HK-2 (cell line): ENCODE measurements around the gene ARFIP1.
"Not testable (repeated sequence)": the region's sequence is repeated elsewhere in the genome, so short reads cannot be mapped to it uniquely, and the experiment has no call there.

Source experiments
- DNase-seq: peaks from one replicate; pipeline ENCODE4 v3.0.0-alpha.2; 2018; ENCODE audit not compliant: unreplicated experiment

The ARFIP1 gene

GRCh38 chr4:152896811-152897210, 117.1 kb downstream of the ARFIP1 start:
- DNase-seq, result no peak

- DNase-seq, result not testable (repeated sequence)
These were observed 118.4 kb downstream of the ARFIP1 start for GRCh38 chr4:152898133-152898532.

GRCh38 chr4:152898606-152899005, 118.9 kb downstream of the ARFIP1 start:
- no peak for DNase-seq

GRCh38 chr4:152900395-152900794, 120.6 kb downstream of the ARFIP1 start:
- no peak for DNase-seq

- DNase-seq, result no peak
These were observed 121.5 kb downstream of the ARFIP1 start for GRCh38 chr4:152901205-152901604.

GRCh38 chr4:152903658-152904057, 123.9 kb downstream of the ARFIP1 start:
- no peak for DNase-seq

GRCh38 chr4:152909901-152910300, 130.1 kb downstream of the ARFIP1 start:
- DNase-seq, result no peak

- no peak for DNase-seq
These were observed 130.8 kb downstream of the ARFIP1 start for GRCh38 chr4:152910521-152910920.

GRCh38 chr4:152917543-152918395, 138.0 kb downstream of the ARFIP1 start:
- DNase-seq, result no peak

- DNase-seq, result no peak
These were observed 140.1 kb downstream of the ARFIP1 start for GRCh38 chr4:152919826-152920225.

- no peak for DNase-seq
These were observed 141.0 kb downstream of the ARFIP1 start for GRCh38 chr4:152920768-152921167.

GRCh38 chr4:152921284-152921683, 141.5 kb downstream of the ARFIP1 start:
- DNase-seq, result no peak

GRCh38 chr4:152925851-152926250, 146.1 kb downstream of the ARFIP1 start:
- DNase-seq, result no peak

GRCh38 chr4:152926959-152927358, 147.2 kb downstream of the ARFIP1 start:
- DNase-seq, result no peak

GRCh38 chr4:152927737-152928136, 148.0 kb downstream of the ARFIP1 start:
- no peak for DNase-seq

GRCh38 chr4:152928286-152928685, 148.5 kb downstream of the ARFIP1 start:
- DNase-seq, result no peak

GRCh38 chr4:152929888-152930287, 150.1 kb downstream of the ARFIP1 start:
- DNase-seq, result no peak

GRCh38 chr4:152935143-152935542, 155.4 kb downstream of the ARFIP1 start:
- no peak for DNase-seq

- peak; percentile 78 for DNase-seq
These were observed 156.1 kb downstream of the ARFIP1 start, which contains the start of gene FHDC1 for GRCh38 chr4:152935631-152936445. TSS of gene FHDC1 (plus strand) at chr4:152936323. CDS start at chr4:152943058, 6,735 bp downstream.

- peak; percentile 58 for DNase-seq
These were observed 156.9 kb downstream of the ARFIP1 start for GRCh38 chr4:152936446-152937335.

GRCh38 chr4:152937336-152938236, 157.8 kb downstream of the ARFIP1 start:
- peak; percentile 45 for DNase-seq
